H1 (cell line): ENCODE measurements around the gene NIM1K. TPM values are rescaled to one million over a fixed set of nuclear protein-coding genes. Genes with fewer than 3 reads are reported as not detected.

Experiments used
- polyA plus RNA-seq, 7 experiments: library from polyadenylated mRNA; depleted of rRNA in 3 of 7; stranded (reverse) in 5 of 7; unstranded in 2 of 7; fragments of >200 nt in 5 of 7; fragments of 200-250 nt in 2 of 7; gene quantifications; 1 replicate in 5 of 7; 2 replicates in 1 of 7; 4 replicates in 1 of 7; pipeline versions ENCODE4 v1.2.1 to v1.2.3, GENCODE V29; 2011 to 2013; ENCODE audit warnings: missing spikeins in 2 of 7, mixed read lengths in 2 of 7
- total RNA-seq: library from RNA; stranded (reverse); fragmentation: NEBNext Ultra II Directional; extraction: Animal tissue kit (Norgen Biotek cat#: 25700); gene quantifications from 2 replicates; pipeline ENCODE4 v1.2.1, GENCODE V29; 2021
- TF ChIP-seq, protein P1 (sequence below), 3 experiments: IDR thresholded peaks; 1 replicate in 2 of 3; 2 replicates in 1 of 3; pipeline versions ENCODE4 v1.5.1 to v1.6.1; 2011; ENCODE audit warnings: low read length in 3 of 3, mild to moderate bottlenecking in 3 of 3, inconsistent platforms in 2 of 3, low read depth in 1 of 3, moderate library complexity in 1 of 3; ENCODE audit not compliant: insufficient read depth in 1 of 3; ENCODE audit errors: control extremely low read depth in 1 of 3
- TF ChIP-seq, protein P2 (sequence below): IDR thresholded peaks from 2 replicates; pipeline ENCODE4 v1.6.1; 2011; ENCODE audit warnings: low read length, improper control_type of control experiment

Gene NIM1K
- total and polyA plus RNA-seq, 2 of the 8 experiments (the other 6 are each of a cell fraction or from before 2014, with no cell fraction given): not detected

DNA sequence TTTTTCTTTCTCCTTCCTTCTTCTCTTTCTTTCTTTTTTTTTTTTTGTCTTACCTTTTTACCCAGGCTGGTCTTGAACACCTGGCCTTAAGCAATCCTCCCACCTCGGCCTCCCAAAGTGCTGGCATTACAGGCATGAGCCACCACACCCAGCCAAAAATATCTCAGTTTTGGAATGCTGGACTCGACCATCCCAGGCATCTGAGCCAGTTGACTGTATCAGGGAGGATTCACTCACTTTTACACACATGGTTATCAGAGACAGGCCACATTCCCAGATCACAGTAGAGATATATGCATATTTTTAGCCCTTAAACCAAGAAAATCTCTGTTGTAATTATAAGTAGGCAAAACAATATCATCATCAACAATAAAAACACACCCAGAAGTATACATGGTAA is 21.9 kb downstream of the NIM1K start (continued):
- TF ChIP-seq, protein P1, sequence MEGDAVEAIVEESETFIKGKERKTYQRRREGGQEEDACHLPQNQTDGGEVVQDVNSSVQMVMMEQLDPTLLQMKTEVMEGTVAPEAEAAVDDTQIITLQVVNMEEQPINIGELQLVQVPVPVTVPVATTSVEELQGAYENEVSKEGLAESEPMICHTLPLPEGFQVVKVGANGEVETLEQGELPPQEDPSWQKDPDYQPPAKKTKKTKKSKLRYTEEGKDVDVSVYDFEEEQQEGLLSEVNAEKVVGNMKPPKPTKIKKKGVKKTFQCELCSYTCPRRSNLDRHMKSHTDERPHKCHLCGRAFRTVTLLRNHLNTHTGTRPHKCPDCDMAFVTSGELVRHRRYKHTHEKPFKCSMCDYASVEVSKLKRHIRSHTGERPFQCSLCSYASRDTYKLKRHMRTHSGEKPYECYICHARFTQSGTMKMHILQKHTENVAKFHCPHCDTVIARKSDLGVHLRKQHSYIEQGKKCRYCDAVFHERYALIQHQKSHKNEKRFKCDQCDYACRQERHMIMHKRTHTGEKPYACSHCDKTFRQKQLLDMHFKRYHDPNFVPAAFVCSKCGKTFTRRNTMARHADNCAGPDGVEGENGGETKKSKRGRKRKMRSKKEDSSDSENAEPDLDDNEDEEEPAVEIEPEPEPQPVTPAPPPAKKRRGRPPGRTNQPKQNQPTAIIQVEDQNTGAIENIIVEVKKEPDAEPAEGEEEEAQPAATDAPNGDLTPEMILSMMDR (IDR thresholded peaks at IDR 0.05; ENCODE audit: control extremely low read depth in 1 of 3, insufficient read depth in 1 of 3, low read depth in 1 of 3, low read length in 3 of 3): no peak
- TF ChIP-seq, protein P2, sequence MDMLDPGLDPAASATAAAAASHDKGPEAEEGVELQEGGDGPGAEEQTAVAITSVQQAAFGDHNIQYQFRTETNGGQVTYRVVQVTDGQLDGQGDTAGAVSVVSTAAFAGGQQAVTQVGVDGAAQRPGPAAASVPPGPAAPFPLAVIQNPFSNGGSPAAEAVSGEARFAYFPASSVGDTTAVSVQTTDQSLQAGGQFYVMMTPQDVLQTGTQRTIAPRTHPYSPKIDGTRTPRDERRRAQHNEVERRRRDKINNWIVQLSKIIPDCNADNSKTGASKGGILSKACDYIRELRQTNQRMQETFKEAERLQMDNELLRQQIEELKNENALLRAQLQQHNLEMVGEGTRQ: no peak
- TF ChIP-seq, all 59 proteins: peak for 0
